Fibroblast of peridontal ligament (primary cell): Measurements from ENCODE around the gene SUGP2.
A peak's percentile ranks its signal among the peaks of the same experiment; 100 is the strongest.

ENCODE experiments used
- DNase-seq: peaks from one replicate; pipeline ENCODE4 v3.0.0-alpha.2; 2010; ENCODE audit errors: extremely low read depth

Gene SUGP2

GRCh38 chr19:18991468-18991867 is 41.8 kb downstream of the SUGP2 start:
- no peak for DNase-seq

DNA sequence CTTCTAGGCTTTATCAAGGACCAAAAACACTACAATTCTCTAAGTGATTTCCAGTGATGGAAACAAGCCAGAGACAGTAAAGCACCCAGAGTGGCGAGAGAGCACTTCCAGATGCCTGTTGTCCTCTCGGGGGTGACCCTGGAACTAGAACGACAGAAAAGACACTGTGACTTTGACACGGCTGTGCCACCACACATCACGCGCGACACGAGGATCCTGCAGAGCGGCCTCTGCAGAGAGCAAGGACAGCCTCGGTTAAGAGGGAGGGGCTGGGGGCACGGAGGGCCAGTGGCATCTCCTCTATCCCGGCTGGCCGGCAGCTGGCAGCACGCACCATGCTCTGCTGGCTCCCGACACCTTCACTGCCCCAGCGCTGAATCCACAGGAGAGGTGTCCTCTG is 42.3 kb downstream of the SUGP2 start:
- DNase-seq = no peak

GRCh38 chr19:18990128-18990708 is 43.1 kb downstream of the SUGP2 start:
- no peak for DNase-seq

- DNase-seq = peak; percentile 16
Observed at GRCh38 chr19:18989316-18989715, 44.0 kb downstream of the SUGP2 start.

GRCh38 chr19:18987456-18987855 is 45.9 kb downstream of the SUGP2 start:
- no peak for DNase-seq

- DNase-seq = no peak
Observed at GRCh38 chr19:18985257-18985656, 48.1 kb downstream of the SUGP2 start.

DNA sequence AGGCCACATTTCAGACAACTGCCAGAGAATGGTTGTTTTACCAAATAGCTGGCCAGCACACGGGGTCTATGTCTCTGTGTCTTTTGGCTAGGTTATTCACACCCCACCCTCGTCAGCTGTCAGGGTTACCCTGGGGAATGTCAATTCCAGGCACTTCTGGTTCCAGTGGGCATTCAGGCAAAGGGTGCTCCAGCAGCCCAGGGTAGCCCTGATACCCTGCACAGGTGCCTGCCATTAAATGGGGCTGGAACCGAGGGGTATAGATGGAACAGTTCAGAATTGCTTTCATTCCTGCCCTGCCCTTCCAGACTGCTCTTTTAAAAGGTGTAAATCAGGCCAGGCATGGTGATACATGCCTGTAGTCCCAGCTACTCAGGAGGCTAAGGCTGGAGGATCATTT is 49.1 kb downstream of the SUGP2 start:
- DNase-seq = no peak

- DNase-seq = no peak
Observed at GRCh38 chr19:18982669-18983068, 50.6 kb downstream of the SUGP2 start.

DNA sequence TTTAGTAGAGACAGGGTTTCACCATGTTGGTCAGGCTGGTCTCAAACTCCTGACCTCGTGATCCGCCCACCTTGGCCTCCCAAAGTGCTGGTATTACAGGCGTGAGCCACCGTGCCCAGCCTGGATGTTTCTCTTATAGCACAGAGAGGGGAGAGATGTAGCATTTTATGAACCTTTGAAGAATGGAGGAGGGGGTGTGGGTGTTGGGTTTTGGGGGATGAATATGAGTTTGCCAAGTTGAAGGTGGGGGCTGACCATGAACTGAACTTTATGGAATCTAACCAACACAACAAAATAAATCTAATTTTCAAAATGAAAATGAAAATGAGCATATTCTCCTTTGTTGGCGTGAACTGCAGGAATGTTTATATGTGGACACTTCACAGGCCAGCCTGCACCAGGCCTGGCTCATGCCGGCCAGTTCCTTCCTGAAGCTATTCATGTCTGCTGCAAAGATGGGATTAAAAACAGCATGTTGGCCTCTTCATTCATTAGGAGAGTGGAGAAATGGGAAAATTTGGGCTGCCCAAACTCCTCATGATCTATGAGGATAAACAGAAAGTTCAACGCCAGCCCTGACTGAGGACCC is 52.8 kb downstream of the SUGP2 start:
- no peak for DNase-seq

GRCh38 chr19:18978616-18979015 is 54.7 kb downstream of the SUGP2 start:
- no peak for DNase-seq

- no peak for DNase-seq
Observed at GRCh38 chr19:18975869-18976268, 57.4 kb downstream of the SUGP2 start.

- no peak for DNase-seq
Observed at GRCh38 chr19:18975011-18975410, 58.3 kb downstream of the SUGP2 start.

- DNase-seq = no peak
Observed at GRCh38 chr19:18972851-18973250, 60.5 kb downstream of the SUGP2 start.

DNA sequence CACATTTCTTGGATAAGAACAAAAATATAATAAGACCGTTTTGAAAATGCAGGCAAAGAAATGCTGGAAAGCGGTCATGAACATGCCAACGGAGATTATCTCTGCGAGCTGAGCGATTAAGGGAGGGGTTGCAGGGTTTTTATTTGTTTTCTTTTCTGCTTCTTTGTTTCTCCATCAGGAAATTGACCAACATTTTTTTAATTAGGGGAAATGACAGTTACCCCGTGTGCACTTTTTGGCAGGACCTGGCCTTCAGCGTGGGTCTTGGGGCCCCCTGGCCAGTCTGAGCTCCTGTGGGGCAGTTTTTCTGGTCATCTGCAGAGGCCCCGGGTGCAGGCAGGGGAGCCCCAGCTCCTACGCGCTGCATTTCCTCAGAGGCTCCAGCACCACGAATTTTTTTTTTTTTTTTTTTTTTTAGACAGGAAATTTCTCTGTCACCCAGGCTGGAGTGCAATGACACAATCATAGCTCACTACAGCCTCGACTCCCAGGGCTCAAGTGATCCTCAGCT is 61.0 kb downstream of the SUGP2 start:
- peak; percentile 29 for DNase-seq

- DNase-seq = no peak
Observed at GRCh38 chr19:18969931-18970659, 63.2 kb downstream of the SUGP2 start.

DNA sequence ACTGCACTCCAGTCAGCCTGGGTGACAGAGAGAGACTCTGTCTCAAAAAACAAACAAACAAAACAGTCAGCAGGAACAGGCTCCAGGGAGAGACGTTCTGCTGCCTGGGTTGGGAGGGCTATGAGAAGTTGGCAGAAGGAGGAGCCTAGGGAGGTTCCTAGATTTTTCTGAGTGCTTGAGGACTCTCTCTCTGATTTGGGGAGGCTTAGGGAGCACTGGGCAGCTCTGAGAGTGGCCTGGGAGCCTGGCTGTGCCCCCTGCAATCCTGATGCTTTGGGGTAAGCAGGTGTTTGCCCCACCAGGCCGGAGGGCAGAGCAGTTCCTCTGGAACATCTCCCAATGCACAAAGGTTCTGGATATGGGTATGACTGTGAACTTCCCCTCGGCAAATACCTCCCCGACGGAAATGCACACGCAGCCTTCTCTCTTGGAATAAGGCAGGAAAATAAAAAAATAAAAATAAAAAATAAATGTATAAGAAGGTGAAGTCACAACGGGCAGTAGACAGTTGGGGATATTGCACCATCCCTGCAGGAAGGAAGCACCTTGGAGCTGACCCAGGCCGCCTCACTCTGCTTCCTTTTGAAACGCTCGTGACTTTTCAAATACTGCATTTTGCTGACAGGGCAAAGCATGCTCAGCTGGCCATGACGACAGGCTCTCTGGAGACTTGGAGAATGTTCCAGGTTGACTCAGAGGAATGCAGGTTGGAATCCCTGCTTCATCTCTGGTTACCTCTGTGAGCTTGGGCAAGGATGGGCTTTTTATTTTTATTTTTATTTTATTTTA is 65.8 kb downstream of the SUGP2 start:
- no peak for DNase-seq

- DNase-seq = no peak
Observed at GRCh38 chr19:18966307-18966706, 67.0 kb downstream of the SUGP2 start.

GRCh38 chr19:18964121-18964520 is 69.2 kb downstream of the SUGP2 start:
- no peak for DNase-seq

GRCh38 chr19:18961767-18962620 is 71.3 kb downstream of the SUGP2 start:
- no peak for DNase-seq

DNA sequence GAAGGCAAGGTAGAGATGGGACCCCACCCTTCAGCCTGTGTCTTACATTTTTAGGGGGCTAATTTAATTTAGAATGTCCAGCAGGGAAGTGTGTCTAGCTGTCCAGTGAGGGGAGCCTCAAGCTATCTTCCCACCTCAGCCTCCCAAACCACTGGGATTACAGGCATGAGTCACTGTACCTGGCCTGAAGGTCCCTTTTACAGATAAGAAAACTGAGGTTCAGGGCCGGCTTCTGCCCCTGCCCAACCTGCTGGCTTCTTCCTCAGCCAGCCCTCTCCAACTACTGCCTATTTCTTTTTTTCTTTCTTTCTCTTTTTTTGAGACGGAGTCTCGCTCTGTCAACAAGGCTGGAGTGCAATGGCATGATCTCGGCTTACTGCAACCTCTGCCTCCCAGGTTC is 72.9 kb downstream of the SUGP2 start:
- DNase-seq = no peak

- DNase-seq = no peak
Observed at GRCh38 chr19:18955042-18955441, 78.3 kb downstream of the SUGP2 start.
